HEK293T (cell line): ENCODE measurements around the gene CSK.

Source experiments
- CTCF ChIA-PET: fragments of 350-600 bp; formaldehyde crosslinking; extraction: SDS; loops from one replicate; lab custom pipeline; 2021; ENCODE audit warnings: antibody characterized with exemption, inconsistent platforms; lab: Yijun Ruan, JAX
- POLR2A ChIA-PET: fragments of 350-600 bp; formaldehyde crosslinking; extraction: SDS; loops from one replicate; lab custom pipeline; 2020; ENCODE audit warnings: antibody characterized with exemption, inconsistent platforms; lab: Yijun Ruan, JAX
- DNase-seq: peaks from one replicate; pipeline ENCODE4 v3.0.0; 2012; ENCODE audit warnings: mixed read lengths; ENCODE audit errors: extremely low spot score
- ARNT ChIP-seq: fragments of 450-650 bp; IDR thresholded peaks from 2 replicates; pipeline ENCODE4 v1.6.1; 2017; ENCODE audit warnings: mild to moderate bottlenecking
- BHLHE40 ChIP-seq: fragments of 450-650 bp; IDR thresholded peaks from 2 replicates; pipeline ENCODE4 v1.6.1; 2016; ENCODE audit warnings: mild to moderate bottlenecking, moderate library complexity, borderline replicate concordance
- CTBP1 ChIP-seq: fragments of 450-650 bp; IDR thresholded peaks from 2 replicates; pipeline ENCODE4 v1.6.1; 2016; ENCODE audit warnings: borderline replicate concordance
- ELF4 ChIP-seq: fragments of 450-650 bp; IDR thresholded peaks from 2 replicates; pipeline ENCODE4 v1.6.1; 2017; ENCODE audit warnings: antibody characterized with exemption
- FOXA1 ChIP-seq: fragments of 450-650 bp; IDR thresholded peaks from 2 replicates; pipeline ENCODE4 v1.6.1; 2016; ENCODE audit warnings: mild to moderate bottlenecking
- FOXK2 ChIP-seq: fragments of 450-650 bp; IDR thresholded peaks from 2 replicates; pipeline ENCODE4 v1.6.1; 2016; ENCODE audit warnings: mild to moderate bottlenecking
- FOXM1 ChIP-seq: fragments of 450-650 bp; IDR thresholded peaks from 2 replicates; pipeline ENCODE4 v1.6.1; 2017; ENCODE audit warnings: mild to moderate bottlenecking, borderline replicate concordance
- HDGF ChIP-seq: fragments of 450-650 bp; IDR thresholded peaks from 2 replicates; pipeline ENCODE4 v1.6.1; 2017; ENCODE audit warnings: antibody characterized with exemption, borderline replicate concordance
- L3MBTL2 ChIP-seq: fragments of 450-650 bp; conservative IDR thresholded peaks from 2 replicates; pipeline ENCODE4 v1.6.1; 2016; ENCODE audit warnings: mild to moderate bottlenecking
- LEF1 ChIP-seq: fragments of 450-650 bp; IDR thresholded peaks from 2 replicates; pipeline ENCODE4 v1.6.1; 2017; ENCODE audit warnings: mild to moderate bottlenecking, borderline replicate concordance
- NFRKB ChIP-seq: fragments of 450-650 bp; IDR thresholded peaks from 2 replicates; pipeline ENCODE4 v1.6.1; 2016; ENCODE audit warnings: mild to moderate bottlenecking, moderate library complexity
- PKNOX1 ChIP-seq: fragments of 450-650 bp; IDR thresholded peaks from 2 replicates; pipeline ENCODE4 v1.6.1; 2016
- SP1 ChIP-seq: fragments of 450-650 bp; IDR thresholded peaks from 2 replicates; pipeline ENCODE4 v1.6.1; 2017
- SUZ12 ChIP-seq: fragments of 450-650 bp; IDR thresholded peaks from 2 replicates; pipeline ENCODE4 v1.6.1; 2016; ENCODE audit warnings: mild to moderate bottlenecking
- TARDBP ChIP-seq: fragments of 450-650 bp; IDR thresholded peaks from 2 replicates; pipeline ENCODE4 v1.6.1; 2016
- ZNF384 ChIP-seq: fragments of 450-650 bp; IDR thresholded peaks from 2 replicates; pipeline ENCODE4 v1.6.1; 2016

Gene CSK

GRCh38 chr15:74775132-74775562 is 6.7 kb upstream of the CSK start:
- DNase-seq = no peak
- ChIA-PET POLR2A (no interaction called here), CTCF (no interaction called here)
- TF ChIP-seq ARNT = no peak
- no peak for TF ChIP-seq HDGF
- no peak for TF ChIP-seq ELF4
- TF ChIP-seq TARDBP = no peak
- TF ChIP-seq FOXA1 = no peak
- TF ChIP-seq NFRKB = no peak
- no peak for TF ChIP-seq LEF1
- no peak for TF ChIP-seq ZNF384
- TF ChIP-seq BHLHE40 = no peak
- TF ChIP-seq FOXM1 = no peak
- no peak for TF ChIP-seq SP1
- no peak for TF ChIP-seq FOXK2
- no peak for TF ChIP-seq PKNOX1
- no peak for TF ChIP-seq SUZ12
- TF ChIP-seq L3MBTL2 = no peak
- no peak for TF ChIP-seq CTBP1

DNA sequence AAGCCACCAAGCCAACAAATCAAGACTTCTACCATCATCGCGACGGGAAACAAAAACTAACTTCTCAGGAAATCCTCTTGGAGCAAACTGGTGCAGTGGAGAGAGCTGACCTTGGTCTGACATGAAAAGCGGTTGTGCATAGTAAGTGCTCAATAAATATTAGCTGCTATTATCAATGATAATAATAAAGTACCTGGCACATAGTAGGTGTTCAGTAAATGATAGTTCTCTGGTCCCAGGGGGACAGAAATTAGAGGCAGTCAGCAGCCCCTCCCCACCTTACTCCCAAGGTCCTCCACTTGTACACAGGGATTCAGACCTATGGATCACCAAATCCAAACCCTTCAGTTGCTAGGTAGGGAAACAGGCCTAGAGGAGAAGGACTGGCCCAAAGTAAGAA is 6.0 kb upstream of the CSK start:
- ChIA-PET POLR2A (interaction anchor here (1.2 kb wide), 1 partner anchor 15 kb away, joined by 4 read pairs; no protein-coding TSS in a partner anchor), CTCF (interaction anchor here (0.7 kb wide), 1 partner anchor 163 kb away, joined by 4 read pairs; no protein-coding TSS in a partner anchor)
- no peak for DNase-seq
- TF ChIP-seq FOXM1 (0 out of 2 replicates have a peak, but pooled peaks have one; percentile 3), FOXK2 (no peak)

DNA sequence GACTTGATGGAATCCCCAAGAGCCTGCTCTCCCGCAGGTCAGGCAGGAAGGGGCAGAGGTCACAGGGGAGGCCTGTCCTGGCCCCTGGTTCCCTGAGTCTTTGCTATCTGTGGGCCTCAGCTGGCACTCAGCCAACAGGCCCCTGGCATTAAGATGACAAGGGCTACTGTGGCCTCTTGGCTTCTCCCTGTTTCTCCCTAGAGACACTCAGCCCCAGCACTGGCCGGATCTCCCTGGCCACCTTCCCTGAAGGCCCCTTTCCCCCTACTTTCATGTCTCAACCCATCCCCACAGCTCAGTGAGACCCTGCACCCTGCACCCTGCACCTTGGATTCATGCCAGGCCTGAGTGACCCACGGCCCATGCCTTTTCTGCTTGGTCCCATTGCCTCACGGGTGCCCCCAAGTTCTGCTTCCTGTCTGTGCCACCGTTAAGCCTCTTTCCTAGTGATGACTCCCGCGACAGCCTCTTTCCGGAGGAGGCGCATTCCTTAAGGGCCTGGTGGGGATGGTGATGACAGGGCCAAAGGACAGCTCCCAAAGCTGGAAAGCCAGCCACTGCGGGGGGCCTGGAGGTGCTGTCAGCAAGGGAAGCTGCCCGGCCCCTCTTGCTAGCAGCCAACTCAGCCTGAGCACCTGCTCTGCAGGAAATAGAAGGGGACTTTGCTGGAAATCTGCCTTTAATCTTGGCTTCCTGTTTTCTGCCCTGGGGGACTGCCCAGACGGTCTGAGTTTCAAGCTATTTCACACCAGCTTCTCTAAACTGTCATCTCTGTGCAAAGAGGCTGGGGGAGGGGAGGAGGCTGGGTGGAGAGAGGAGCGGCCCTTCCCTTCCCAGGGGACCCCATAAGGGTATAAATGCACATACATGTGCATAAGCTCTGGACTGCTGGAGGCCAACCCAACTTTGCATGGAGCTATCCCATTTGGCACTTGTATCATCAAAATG is 4.8 kb upstream of the CSK start:
- POLR2A ChIA-PET = interaction anchor here (0.8 to 1.7 kb wide), 9 partner anchors 8 to 591 kb away, joined by 3 to 7 read pairs (median 3); partner anchors contain the start of genes MAN2C1, MPI and RPP25
- TF ChIP-seq FOXM1 (no peak), ELF4 (no peak), BHLHE40 (no peak), PKNOX1 (no peak), ARNT (no peak), LEF1 (no peak), HDGF (no peak), ZNF384 (no peak), NFRKB (no peak), SUZ12 (no peak), FOXA1 (no peak), FOXK2 (no peak)
- CTCF ChIA-PET = interaction anchor here (0.6 to 1.9 kb wide), 9 partner anchors 8 to 1313 kb away, joined by 3 to 16 read pairs (median 5); no protein-coding TSS in a partner anchor
- DNase-seq = no peak

DNA sequence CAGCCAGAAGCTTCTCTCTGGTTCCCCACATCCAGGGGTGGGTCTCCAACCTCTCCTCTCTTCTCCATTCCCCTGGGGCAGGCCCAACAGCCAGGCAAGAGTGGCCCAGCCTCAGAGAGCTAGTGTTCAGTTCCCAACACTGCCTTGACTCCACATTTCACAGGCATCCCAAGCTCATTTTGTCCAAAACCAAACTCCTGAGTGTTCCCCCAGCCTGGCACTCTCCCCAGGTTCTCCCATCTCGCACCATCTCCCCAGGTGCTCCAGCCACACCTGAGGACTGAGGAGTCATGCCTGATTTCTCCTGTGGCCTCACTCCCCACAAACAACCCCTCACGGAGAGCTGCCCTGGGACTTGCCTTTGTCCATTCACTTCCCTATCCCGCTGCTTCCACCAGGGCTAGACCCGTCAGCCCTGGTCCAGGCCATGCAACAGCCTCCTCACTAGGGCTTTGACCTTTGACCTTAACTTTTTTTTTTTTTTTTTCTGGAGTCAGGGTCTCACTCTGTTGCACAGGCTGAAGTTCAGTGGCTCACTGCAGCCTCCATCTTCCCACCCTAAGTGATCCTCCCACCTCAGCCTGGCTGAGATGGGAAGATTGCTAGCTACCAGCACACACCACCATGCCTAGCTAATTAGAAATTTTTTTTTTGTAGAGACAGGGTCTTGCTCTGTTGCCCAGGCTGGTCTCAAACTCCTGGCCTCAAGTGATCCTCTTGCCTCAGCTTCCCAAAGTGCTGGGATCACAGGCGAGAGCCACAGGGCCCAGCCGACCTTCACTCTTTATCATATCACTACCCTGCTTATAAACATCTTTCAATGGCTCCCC is 3.9 kb upstream of the CSK start:
- POLR2A ChIA-PET = interaction anchor here (0.6 to 1.7 kb wide), 9 partner anchors 9 to 590 kb away, joined by 3 to 7 read pairs (median 3); partner anchors contain the start of genes MAN2C1, MPI and RPP25

DNA sequence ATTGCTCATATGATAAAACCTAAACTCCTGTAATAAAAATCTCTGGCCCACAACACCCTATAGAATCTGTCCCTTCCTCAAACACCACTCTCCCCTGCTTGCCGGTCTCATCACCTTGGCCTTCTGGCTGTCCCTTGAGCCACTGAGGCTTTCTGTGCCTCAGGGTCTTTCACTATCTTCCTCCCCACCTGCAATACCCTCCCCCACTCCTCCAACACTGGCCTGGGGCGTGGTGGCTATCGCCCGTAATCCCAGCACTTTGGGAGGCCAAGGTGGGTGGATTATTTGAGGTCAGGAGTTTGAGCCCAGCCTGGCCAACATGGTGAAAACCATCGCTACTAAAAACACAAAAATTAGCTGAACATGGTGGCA is 3.3 kb upstream of the CSK start:
- POLR2A ChIA-PET = interaction anchor here (0.9 to 1.7 kb wide), 6 partner anchors 7 to 111 kb away, joined by 3 to 7 read pairs (median 3); partner anchors contain the start of gene MPI
- CTCF ChIA-PET = interaction anchor here (0.6 to 6.5 kb wide), 6 partner anchors 9 to 103 kb away, joined by 5 to 75 read pairs (median 10); no protein-coding TSS in a partner anchor
- TF ChIP-seq TARDBP = no peak
- no peak for TF ChIP-seq BHLHE40
- no peak for TF ChIP-seq L3MBTL2
- TF ChIP-seq LEF1 = no peak
- no peak for TF ChIP-seq FOXK2
- no peak for TF ChIP-seq CTBP1
- no peak for TF ChIP-seq SP1
- DNase-seq = no peak

More for the DNA sequence above, 3.9 kb upstream of the CSK start:
- no peak for DNase-seq
- CTCF ChIA-PET = interaction anchor here (0.6 to 1.9 kb wide), 10 partner anchors 9 to 1314 kb away, joined by 3 to 16 read pairs (median 5); no protein-coding TSS in a partner anchor
- no peak for TF ChIP-seq PKNOX1
- peak; percentile 83 for TF ChIP-seq ZNF384
